Femur (tissue), 1 donor: ENCODE results near the gene DRAXIN.

Experiments
- DNase-seq: peaks from one replicate; pipeline ENCODE4 v3.0.0-alpha.2; 2017

DRAXIN gene

DNA sequence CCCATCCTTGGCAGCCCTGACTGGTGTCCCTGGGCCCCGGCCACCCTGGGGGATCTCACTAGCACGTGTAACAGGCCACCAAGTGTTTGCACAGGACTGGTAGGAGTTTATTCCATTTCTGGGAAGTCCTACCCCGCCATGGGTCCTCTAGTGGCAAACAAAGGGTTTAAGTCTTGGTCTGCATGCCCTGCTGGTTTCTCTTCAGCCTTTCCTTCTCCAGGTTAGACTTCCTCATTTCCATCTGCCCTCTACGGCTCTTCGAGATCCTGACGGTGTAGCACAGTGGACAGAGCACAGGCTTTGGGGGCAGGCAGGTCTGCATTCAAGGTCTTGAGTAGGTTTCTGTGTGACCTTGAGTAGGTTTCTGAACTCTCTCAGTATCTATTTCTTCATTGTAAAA lies 47.3 kb downstream of the DRAXIN start:
- no peak for DNase-seq

DNA sequence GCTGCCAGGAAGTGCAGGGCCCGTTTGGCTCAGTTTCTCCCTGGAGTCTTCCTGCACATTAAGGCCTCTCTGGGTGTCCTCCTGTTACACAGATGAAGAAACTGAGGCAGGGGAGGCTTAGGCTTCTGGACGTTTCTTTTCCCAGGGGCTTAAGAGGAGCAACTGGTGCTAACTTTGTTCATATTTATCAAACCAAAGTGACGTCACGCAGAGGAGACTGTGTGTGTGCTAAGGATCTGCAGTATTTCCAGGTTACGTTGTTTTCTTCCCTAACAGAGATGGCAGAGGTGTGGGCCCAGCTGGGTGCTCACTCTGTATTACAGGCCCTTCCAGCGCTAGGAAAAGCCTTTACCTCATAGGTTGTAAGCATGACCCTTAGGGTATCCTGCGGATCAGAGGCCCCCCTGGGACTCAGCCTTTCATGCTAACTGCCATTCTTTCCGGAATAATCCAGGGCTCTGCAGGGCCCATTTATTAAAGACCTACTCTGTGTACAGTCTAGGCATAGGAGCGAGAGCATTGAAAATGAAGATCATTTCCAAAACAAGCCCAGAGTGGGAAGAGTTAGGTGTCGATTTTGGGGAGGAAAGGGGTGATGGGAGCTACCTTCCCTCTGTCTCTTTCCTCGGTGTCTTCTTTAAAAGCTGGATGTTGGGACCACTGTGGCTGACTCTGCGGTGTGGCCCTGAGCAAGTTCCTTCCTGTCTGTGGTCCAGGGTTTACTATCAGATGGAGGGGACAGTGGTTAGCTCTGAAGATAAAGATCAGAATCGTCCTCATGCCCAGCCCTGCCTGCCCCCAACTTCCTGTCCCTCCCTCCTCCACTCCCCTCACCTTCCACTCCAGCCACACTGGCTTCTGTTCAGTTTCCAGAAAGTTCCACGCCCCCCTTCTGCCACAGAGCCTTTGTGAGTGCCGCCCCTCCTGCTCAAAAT lies 49.0 kb downstream of the DRAXIN start:
- DNase-seq, result no peak

DNA sequence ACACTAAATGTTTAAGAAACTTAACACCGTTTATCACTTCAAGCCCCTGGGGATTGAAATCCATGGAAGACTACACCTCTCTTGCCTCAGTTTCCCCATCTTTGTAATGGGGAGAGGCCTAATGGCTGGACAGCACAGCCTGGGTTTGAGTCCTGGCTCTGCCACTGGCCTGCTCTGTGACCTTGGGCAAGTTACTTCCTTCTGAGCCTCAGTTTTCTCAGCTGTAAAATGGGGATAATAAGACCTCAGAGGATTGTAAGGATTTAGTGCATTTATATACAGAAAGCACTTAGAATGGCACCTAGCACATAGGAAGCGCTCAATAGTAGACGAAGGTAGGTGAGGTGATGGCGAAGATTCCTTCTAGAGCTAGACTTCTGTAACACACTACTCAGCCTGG lies 50.0 kb downstream of the DRAXIN start:
- DNase-seq, result no peak

DNA sequence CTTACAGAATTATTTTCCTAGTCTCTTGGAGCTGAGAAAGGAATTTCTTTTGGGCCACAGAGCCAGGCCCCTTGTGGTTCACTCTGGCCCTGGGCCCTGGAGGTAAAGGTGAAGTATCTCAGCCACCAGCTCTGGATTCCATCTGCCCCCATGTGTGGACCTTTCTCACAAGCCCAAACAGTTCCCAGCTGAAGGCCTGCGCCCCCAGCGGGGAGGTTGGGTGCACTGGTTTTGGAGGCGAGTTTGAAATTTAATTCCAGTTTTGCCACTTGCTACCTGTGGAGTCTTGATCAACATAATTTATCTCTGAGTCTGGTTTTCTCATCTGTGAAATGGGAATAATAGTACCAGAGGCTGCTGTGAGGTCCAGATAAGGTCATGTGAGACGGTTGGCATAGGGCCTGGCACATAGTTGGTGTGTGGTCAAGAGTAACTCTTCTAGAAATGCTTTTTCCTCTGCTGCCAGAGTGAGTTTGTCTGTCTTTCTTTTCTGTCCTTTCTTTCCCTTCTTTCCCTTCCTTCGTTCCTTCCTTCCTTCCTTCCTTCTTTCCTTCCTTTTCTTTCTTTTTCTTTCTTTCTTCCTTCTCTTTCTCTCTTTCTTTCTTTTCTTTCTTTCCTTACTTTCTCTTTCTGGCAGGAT lies 50.5 kb downstream of the DRAXIN start:
- no peak for DNase-seq

DNA sequence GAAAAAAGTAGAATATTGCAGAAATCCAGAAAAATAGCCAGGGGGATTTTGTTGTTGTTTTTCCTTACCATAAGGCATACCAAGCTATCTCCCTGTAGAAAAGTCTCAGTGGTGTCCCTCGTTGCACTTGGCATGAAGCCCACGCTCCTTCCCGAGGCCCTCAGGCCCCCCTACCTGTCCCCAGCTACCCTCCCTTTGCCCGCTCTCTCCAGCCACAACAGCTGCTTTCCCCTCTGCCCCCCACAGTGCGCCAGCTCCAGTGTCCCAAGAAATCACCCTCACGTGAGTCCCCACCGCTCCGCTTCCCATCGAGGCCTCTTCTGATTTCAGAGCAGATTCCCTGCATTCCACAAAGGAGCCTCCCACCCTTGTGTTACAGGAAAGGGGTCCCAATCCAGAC lies 52.8 kb downstream of the DRAXIN start:
- DNase-seq, result no peak

DNA sequence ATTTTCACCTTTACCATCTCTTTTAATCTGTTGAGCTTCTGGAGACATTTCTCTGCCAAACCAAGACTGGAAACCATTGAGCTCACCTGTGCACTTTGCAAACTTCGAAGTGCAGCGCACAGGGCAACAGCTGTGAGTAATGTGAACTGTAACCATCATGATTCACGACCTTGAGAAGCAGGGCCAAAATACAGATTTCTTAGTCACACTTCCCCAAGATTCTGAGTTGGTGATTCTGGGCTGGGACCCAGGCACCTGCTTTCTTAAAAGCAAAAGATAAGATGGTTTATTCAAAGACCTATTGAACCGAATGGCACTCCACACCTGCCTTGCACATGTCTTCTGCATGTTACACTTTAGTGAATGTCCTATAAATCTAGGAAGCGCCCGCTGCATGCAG lies 54.6 kb downstream of the DRAXIN start:
- no peak for DNase-seq

DNA sequence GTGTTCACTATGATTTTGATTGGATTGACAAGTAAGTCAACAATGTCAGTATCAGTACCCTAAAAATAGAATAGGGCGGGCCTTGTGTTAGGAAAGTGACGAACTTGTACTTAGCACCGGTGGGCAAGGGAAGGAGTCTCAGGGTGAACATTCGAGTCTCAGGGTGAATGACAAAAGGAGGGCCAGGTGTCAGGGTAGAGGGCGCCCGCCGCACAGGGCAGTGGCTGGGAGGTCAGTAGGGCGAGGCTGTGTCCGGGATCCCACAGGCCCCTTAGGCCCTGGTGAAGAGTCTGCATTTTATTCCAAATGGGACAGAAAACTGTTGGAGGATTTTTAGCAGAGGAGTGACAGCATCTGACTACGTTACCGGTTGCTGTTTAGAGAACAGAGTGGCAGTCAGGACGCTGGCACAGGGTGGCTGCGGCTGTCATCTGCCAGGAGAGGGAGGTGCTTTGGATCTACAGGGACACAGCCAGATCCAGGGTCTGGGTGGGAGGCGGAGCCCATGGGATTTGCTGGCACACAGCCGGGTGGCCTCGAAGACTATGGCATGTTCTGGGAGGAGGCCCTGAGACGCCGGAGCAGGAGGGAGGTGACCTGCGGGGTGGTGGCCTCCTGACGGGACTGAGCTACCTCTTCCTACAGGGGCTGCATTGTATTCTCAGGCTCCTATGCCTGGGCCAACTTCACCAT lies 55.4 kb downstream of the DRAXIN start:
- no peak for DNase-seq

DNA sequence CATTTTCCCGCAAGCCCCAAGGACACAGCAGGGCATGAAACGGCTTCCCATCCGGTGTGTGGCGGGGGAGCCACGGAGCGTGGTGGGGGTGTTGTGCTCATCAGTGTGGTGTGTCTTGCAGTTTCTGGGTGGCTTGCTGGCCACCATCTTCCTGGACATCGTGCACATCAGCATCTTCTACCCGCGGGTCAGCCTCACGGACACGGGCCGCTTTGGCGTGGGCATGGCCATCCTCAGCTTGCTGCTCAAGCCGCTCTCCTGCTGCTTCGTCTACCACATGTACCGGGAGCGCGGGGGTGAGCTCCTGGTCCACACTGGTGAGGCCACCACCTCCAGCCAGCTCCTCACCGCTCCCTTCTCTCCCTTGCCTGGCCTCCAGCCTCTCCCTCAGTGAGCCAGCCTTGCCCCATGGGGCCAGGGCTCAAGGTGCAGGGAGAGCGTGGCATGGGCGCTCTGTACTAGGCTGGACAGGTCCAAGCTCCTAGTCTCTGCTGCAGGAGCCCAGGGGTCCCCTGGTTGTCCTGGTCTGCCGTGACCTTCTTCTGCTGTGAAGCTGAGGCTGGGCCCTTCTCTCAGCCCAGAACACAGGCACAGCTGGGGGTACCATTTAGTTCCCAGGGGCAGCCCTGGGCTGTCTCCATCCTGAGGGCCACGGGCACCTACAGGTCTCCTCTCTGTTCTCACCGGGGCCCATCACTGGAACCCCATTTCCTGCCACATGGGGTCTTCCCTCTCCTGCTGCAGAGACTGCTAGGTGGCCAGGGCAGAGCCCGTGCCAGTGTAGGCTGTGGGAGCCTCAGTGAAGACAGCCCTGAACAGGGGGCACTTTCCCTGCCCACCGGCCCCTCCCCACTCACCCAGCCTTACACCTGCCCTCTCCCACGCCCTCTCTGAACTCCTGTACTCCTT lies 57.0 kb downstream of the DRAXIN start:
- no peak for DNase-seq

DNA sequence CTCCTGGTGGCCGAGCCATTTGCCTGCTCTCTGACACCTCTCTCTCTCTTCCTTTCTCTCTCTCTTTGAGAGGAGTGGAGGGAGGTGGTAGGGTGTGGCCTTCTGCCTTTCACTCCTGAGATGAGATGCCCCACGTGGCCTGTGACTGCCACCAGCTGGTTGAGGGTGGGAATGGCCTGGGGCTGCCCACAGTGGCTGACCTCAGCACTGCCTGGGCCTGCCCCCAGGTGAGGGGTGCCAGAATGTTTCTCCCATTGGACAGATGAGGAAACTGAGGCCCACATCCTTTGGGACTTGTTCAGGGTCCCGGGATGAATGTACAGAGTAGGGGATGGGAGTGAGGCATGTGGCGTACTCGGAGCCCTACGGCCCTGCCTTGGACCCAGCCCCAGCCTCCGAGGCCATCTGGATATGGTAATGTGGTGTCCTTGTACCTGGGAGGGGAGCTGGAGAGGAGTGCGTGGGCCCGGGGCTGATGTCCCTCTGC lies 57.7 kb downstream of the DRAXIN start:
- no peak for DNase-seq

DNA sequence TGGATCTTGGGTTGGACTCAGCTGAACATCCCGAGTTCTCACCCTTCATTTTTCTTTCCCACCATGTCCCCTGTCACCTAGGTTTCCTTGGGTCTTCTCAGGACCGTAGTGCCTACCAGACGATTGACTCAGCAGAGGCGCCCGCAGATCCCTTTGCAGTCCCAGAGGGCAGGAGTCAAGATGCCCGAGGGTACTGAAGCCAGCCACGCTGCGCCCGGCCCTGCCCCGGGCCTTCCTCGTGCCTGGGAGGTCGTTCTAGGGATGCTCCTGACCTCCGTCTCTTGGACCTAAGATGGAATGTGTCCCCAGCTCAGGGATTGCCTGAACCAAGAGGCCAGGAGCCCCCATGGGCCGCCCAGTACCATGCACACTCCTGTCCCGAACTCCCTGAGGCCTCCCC lies 58.5 kb downstream of the DRAXIN start:
- no peak for DNase-seq

DNA sequence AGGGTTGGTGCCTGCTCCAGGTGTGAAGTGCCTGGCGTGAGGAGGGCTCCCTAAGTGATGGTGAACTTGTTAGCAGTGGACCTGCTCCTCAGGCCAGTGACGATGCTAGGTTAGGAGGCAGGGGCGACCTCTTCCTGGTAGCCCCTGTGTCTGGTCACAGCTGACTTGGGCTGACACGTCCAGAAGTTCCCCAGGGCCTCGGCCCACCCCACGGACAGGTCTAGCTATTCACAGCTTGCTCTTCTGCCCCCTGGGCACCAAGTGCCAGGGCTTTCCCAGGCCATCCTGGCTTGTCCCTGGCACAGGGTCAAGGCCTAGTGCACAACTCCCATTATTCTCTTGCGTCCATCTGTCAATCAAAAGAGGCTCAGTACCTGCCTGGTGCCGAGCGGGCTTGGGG lies 59.6 kb downstream of the DRAXIN start:
- no peak for DNase-seq

DNA sequence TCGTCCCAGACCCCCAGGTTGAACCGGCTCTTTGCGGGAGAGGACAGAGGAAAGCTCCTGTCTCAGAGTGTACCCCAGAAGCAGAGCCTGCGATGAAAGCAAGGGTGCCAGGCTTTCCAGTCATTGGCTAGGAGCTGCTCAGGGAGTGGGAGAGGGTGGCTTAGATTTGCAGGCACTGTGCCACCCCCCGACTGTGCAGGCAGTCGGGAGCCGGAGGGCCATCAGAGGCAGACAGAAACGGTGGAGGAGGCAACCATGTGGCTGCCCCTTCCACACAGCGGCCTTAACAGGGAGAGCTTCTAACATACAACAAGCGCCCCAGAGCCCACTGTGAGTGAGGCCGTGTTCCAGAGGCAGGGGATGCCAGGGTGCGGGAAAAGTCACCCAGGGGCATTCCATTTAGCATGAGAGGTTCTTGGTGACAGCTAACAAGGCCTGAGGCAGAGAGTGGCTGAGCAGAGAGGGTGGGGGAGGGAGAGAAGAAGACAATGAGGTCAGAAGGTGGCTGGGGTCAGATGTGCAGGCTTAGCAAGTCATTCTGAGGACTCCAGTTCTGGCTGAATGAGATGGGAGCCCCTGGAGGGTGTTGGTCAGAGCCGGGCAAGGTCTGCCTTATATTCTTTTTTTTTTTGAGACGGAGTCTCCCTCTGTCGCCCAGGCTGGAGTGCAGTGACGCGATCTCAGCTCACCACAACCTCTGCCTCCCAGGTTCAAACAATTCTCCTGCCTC lies 61.0 kb downstream of the DRAXIN start:
- DNase-seq, result no peak

DNA sequence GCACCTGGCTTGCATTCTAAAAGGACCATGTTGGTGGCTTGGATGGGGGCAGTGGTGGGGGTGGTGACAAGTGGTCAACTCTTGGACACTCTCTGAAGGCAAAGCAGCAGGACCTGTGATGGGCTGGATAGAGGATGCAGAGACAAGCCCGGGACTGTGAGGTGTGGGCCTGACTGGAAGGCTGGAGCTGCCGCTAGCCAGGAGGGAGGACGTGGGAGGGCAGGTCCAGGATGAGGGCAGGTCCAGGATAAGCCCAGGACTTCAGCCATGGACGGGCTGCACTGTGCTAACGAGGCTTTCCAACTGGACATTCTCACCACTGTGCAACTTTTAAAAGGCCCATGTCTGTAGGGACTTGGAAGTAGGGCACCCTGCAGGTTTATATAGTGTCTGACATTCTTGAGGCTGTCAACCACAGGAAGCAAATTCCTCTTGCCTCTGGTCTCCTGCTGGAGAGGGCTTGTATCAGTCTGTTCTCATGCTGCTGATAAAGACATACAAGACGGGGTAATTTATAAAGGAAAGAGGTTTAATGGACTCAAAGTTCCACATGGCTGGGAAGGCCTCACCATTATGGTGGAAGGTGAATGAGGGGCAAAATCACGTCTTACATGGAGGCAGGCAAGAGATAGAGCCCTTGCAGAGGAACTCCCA lies 62.2 kb downstream of the DRAXIN start:
- no peak for DNase-seq

DNA sequence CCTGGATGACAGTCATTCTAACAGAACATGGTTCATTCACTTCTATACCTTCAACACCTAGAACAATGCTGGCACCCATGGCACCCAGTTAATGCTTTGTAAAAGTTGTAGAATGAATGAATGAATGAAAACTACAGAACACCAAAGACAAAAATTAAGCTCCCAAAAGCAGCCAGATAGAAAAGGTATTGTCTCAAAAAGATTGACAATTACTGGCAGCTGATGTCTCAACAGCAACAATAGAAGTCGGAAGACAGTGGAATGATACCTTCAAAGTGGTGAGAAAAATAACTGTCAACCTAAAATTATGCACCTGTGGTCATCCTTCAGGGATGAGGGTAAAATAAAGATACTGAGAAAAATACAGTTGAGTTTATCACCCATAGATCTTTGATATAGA lies 65.5 kb downstream of the DRAXIN start:
- DNase-seq, result no peak

DNA sequence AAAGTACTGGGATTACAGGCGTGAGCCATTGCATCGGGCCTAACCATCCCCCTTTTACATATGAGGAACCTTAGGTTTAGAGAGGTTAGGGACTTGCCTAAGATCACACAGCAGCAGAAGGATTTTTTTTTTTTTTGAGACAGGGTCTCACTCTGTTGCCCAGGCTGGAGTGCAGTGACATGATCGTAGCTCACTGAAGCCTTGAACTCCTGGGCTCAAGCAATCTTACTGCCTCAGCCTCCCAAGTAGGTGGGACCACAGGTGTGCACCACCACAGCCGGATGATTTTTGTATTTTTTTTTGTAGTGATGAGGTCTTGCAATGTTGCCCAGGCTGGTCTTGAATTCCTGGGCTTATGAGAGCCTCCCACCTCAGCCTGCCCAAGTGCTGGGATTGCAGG lies 68.3 kb downstream of the DRAXIN start:
- no peak for DNase-seq

DNA sequence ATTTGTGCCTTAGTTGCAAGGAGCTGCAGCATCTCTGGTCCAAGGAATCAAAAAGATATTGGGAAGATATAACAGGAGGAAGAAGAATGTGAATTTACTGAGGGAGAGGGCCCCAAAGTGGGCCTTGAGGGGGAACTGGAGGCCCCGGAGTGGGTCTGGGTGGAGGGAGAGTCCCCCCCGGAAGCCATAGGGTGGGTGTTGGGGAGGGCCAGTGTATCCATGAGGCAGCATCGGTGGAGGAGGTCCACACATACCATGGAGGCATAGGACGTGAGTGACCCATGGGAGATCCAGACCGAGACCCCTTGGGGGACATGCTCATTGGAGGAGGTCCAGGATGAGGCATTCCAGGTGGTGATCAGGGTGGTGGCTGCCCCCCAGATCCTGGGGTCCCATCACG lies 69.8 kb downstream of the DRAXIN start:
- no peak for DNase-seq

DNA sequence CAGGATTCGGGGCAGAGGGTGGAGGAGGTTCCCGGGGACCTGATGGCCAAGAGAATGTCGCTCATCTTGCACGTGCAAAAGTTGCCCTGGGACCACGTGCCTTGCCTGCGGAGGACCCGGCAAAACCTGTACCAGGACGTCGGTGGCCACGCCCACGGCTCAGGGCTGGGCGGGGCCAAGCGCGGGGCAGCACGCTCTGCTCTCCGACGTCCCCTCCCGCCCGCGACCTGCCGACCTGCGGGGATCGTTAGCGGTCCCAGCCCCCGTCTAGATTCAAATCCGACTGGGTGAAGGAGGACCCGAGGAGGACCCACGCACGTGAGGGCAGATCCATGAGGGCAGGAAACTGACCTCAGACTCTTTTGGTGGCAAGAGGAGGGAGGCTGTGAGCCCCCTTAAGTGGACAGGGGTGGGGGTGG lies 70.5 kb downstream of the DRAXIN start, which contains the start of gene C1orf167:
Gene C1orf167 (plus strand): TSS at position 206 of the 419 bp plus-strand sequence. CDS start 2,208 bp downstream, outside the sequence.
- no peak for DNase-seq

DNA sequence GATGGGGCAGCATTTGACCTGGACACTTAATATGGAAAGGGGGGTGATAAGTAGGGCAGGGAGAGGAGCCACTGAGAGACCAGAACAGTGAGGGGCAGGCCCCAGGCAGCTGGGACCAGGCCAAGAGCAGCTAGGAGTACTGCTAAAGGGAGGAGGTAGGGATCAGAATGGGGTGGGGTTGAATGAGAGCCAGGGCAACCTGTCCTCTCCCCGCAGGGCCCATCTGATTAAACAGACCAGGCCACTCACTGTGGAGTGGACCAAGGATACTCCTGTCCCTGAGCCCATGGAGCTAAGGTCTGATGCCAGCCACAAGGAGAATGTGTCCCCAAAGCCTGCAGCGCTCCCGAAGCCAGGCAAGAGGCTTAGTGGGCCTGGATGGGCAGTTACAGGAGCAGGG lies 72.6 kb downstream of the DRAXIN start:
- DNase-seq, result no peak

DNA sequence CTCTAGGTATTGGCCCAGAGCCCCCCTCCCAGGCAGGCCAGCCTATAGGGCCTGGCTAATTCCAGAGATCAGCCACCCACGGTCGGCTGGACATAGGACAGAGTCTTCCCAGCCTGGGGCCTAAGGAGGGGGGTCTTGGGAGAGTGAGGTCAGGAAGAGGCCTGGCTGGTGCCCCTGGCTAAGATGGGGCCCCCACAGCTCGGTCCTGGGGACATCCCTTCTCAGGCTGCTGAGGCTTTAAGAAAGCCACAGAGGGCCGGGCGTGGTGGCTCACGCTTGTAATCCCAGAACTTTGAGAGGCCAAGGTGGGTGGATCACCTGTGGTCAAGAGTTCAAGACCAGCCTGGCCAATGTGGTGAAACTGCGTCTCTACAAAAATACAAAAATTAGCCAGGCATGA lies 73.0 kb downstream of the DRAXIN start:
- DNase-seq, result no peak

DNA sequence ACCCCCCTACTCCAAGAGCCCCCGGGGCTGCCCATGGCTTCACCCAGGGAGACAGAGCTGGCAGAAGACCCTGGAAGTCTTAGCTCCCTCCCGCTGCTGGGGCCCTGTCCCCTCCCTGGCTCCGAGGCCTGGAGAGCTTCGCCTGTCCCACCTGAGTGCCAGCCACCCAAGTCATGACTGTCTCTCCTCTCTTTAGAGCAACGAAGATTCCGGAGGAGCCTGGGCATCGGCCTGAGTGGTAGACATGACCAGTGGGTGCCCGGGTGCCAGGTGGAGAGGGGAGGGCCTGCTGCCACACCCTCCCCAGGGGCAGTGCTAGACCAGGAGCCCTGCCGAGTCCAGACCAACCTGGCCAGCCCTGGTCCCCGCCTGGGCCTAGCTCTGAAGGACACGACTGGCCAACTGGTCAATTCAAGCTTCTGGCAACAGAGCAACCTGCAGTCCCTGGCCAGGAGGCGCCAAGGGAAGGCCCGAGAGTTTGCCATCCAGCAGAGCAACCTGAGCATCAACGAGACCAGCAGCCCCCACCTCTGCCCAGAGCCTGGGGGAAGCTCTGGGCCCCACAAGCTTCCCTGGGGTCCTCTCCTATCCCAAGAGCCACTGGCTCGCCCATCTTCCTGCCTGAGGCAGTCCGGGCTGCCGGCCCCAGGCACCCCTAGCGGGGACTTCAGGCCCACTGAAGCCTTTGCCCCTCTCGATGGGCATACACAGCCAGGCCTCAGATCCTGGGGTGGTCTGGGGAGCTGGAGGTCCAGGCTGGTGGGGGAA lies 74.3 kb downstream of the DRAXIN start:
- DNase-seq, result no peak
